ENCODE measurements around the gene CLEC4M.
"Not testable (repeated sequence)": the region's sequence is repeated elsewhere in the genome, so short reads cannot be mapped to it uniquely, and the experiment has no call there.

CLEC4M gene

GRCh38 chr19:7742575-7742974, 20.5 kb upstream of the CLEC4M start:
- DNase-seq: no peak

- DNase-seq: no peak
Observed at GRCh38 chr19:7742991-7743390, 20.1 kb upstream of the CLEC4M start.

GRCh38 chr19:7743425-7743841, 19.6 kb upstream of the CLEC4M start:
- DNase-seq: no peak

GRCh38 chr19:7744199-7744786, 18.8 kb upstream of the CLEC4M start:
- no peak for DNase-seq

- DNase-seq: no peak
Observed at GRCh38 chr19:7744871-7745650, 18.0 kb upstream of the CLEC4M start.

GRCh38 chr19:7746306-7746705, 16.7 kb upstream of the CLEC4M start:
- not testable (repeated sequence) for DNase-seq

- no peak for DNase-seq
Observed at GRCh38 chr19:7746903-7747884, 15.8 kb upstream of the CLEC4M start, which contains the start of gene CD209. TSS of gene CD209 (minus strand) at chr19:7747534. CDS start at chr19:7747511, 23 bp downstream.

GRCh38 chr19:7748171-7748570, 14.9 kb upstream of the CLEC4M start:
- no peak for DNase-seq

- peak; percentile 39 for DNase-seq
Observed at GRCh38 chr19:7748756-7749155, 14.3 kb upstream of the CLEC4M start.

GRCh38 chr19:7751157-7751783, 11.8 kb upstream of the CLEC4M start:
- DNase-seq: peak; percentile 69

GRCh38 chr19:7756258-7756657, 6.8 kb upstream of the CLEC4M start:
- no peak for DNase-seq

GRCh38 chr19:7757358-7757757, 5.7 kb upstream of the CLEC4M start:
- no peak for DNase-seq

- no peak for DNase-seq
Observed at GRCh38 chr19:7759156-7759555, 3.9 kb upstream of the CLEC4M start.

- no peak for DNase-seq
Observed at GRCh38 chr19:7763696-7764095, 653 bp downstream of the CLEC4M start.

GRCh38 chr19:7764157-7764556, 1.1 kb downstream of the CLEC4M start:
- DNase-seq: not testable (repeated sequence)

- not testable (repeated sequence) for DNase-seq
Observed at GRCh38 chr19:7765043-7765442, 2.0 kb downstream of the CLEC4M start.

- no peak for DNase-seq
Observed at GRCh38 chr19:7766535-7766934, 3.5 kb downstream of the CLEC4M start.

GRCh38 chr19:7767487-7767886, 4.4 kb downstream of the CLEC4M start:
- no peak for DNase-seq

GRCh38 chr19:7769171-7769570, 6.1 kb downstream of the CLEC4M start:
- no peak for DNase-seq

- no peak for DNase-seq
Observed at GRCh38 chr19:7771072-7771471, 8.0 kb downstream of the CLEC4M start.

- DNase-seq: no peak
Observed at GRCh38 chr19:7772752-7773291, 9.8 kb downstream of the CLEC4M start.

- DNase-seq: no peak
Observed at GRCh38 chr19:7773841-7774240, 10.8 kb downstream of the CLEC4M start.
